GM19193 (cell line): ENCODE measurements around the gene PHC2.

Experiments
- POLR2A ChIP-seq: IDR thresholded peaks from 4 replicates; pipeline ENCODE4 v1.6.1; 2011; ENCODE audit not compliant: insufficient read depth, insufficient read length; ENCODE audit errors: extremely low read depth

The PHC2 gene

GRCh38 chr1:33418811-33419210 is 12.1 kb downstream of the PHC2 start:
- no peak for TF ChIP-seq POLR2A

GRCh38 chr1:33414879-33415278 is 16.0 kb downstream of the PHC2 start:
- TF ChIP-seq POLR2A = no peak

- no peak for TF ChIP-seq POLR2A
Measured at GRCh38 chr1:33410091-33410701, 20.7 kb downstream of the PHC2 start.

GRCh38 chr1:33408093-33408436 is 22.8 kb downstream of the PHC2 start:
- TF ChIP-seq POLR2A = no peak

- no peak for TF ChIP-seq POLR2A
Measured at GRCh38 chr1:33407352-33408092, 23.4 kb downstream of the PHC2 start.

GRCh38 chr1:33402206-33402605 is 28.7 kb downstream of the PHC2 start:
- TF ChIP-seq POLR2A = no peak

GRCh38 chr1:33401471-33401870 is 29.4 kb downstream of the PHC2 start:
- no peak for TF ChIP-seq POLR2A

- TF ChIP-seq POLR2A = no peak
Measured at GRCh38 chr1:33400153-33400911, 30.6 kb downstream of the PHC2 start.

- no peak for TF ChIP-seq POLR2A
Measured at GRCh38 chr1:33399375-33399774, 31.5 kb downstream of the PHC2 start.

- TF ChIP-seq POLR2A = no peak
Measured at GRCh38 chr1:33397994-33398393, 32.9 kb downstream of the PHC2 start.

GRCh38 chr1:33397125-33397506 is 33.8 kb downstream of the PHC2 start:
- TF ChIP-seq POLR2A = no peak

GRCh38 chr1:33396188-33397124 is 34.4 kb downstream of the PHC2 start:
- TF ChIP-seq POLR2A = no peak

GRCh38 chr1:33394770-33395169 is 36.1 kb downstream of the PHC2 start:
- TF ChIP-seq POLR2A = no peak

GRCh38 chr1:33393991-33394390 is 36.9 kb downstream of the PHC2 start:
- no peak for TF ChIP-seq POLR2A

- TF ChIP-seq POLR2A = no peak
Measured at GRCh38 chr1:33393524-33393923, 37.4 kb downstream of the PHC2 start.
